NCI-H2171 (cell line): ENCODE measurements around the gene NCOR2.

Experiments
- DNase-seq: peaks from one replicate; lab custom pipeline; 2025; lab: John Stamatoyannopoulos, UW

Gene NCOR2

GRCh38 chr12:124525927-124526692 lies 41.3 kb downstream of the NCOR2 start:
- no peak for DNase-seq

GRCh38 chr12:124525455-124525854 lies 42.0 kb downstream of the NCOR2 start:
- DNase-seq, result no peak

DNA sequence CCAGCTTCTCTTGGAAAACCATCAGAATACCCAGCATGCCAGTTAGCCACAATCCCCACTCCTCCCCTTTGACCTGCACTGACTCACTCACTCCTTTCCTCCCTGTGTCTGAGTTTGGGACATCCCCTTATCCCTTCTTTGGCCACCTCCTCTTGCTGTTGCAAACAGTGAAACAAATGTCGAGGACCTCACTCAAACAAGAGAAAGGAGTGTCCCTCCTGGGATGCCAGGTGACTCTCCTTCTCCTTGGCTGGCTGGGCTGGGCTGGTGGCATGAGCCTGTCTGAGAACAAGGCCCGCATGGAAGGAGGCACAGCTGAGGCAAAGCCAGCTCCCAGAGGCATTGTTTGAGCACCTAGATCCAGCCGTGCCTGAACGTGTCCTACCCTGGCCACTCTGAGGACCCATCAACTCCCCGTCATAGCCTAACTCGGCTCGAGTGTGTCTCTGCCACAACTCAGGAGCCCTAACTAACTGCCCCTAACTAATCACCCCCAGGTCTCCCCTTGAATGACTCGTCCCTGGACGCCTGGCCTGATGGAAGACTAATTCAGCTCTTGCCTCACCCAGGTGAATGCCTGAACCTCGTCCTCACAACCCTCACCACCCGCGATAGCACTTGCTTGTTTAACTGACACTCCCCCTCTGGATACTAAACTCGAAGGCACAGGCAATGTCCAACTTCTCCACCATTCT lies 43.0 kb downstream of the NCOR2 start:
- DNase-seq, result no peak

GRCh38 chr12:124523071-124523470 lies 44.3 kb downstream of the NCOR2 start:
- peak; percentile 82 for DNase-seq

DNA sequence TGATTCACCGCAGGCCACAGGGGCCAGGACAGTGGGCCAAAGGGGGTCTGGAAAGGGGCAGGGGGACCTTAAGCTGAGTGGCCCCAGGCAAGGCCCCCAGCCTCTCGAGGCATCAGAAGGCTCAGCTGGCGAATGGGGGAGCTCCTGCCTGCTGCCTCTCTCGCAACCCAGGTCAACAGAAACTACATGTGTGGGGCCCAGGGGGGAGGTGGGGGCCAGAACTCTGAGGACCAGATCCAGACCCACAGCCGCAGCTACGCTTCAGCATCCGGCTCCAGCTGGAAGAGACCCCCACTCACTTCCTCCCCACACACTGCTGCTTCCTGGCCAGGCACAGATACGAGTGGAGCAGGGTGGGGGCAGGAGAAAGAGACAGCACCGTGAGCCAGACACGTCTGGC lies 46.5 kb downstream of the NCOR2 start:
- DNase-seq, result no peak

DNA sequence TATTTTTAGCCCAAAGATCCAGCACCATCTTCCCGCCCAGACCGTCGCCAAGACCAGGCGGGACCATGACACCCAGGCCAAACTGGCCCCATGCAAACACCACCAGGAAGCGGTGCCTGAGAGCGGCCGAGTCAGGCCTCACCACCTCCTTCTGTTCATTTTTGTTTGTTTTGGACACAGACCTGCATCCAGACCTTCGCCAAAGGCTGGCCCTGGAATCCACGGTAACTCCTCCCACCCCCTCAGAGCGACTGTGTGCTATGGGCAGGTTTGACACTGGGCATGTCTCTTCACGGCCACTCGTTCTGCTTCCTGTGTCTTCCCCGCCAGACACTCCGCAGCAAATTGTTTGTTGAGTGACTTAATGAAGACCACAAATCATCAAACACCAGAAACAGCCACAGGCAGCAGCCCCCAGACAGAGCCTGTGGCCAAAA lies 47.1 kb downstream of the NCOR2 start:
- no peak for DNase-seq

GRCh38 chr12:124519746-124520145 lies 47.7 kb downstream of the NCOR2 start:
- no peak for DNase-seq

- peak; percentile 84 for DNase-seq
Measured at GRCh38 chr12:124518051-124518932, 49.1 kb downstream of the NCOR2 start.
